ENCODE results near the gene HNRNPA2B1.

The HNRNPA2B1 gene

DNA sequence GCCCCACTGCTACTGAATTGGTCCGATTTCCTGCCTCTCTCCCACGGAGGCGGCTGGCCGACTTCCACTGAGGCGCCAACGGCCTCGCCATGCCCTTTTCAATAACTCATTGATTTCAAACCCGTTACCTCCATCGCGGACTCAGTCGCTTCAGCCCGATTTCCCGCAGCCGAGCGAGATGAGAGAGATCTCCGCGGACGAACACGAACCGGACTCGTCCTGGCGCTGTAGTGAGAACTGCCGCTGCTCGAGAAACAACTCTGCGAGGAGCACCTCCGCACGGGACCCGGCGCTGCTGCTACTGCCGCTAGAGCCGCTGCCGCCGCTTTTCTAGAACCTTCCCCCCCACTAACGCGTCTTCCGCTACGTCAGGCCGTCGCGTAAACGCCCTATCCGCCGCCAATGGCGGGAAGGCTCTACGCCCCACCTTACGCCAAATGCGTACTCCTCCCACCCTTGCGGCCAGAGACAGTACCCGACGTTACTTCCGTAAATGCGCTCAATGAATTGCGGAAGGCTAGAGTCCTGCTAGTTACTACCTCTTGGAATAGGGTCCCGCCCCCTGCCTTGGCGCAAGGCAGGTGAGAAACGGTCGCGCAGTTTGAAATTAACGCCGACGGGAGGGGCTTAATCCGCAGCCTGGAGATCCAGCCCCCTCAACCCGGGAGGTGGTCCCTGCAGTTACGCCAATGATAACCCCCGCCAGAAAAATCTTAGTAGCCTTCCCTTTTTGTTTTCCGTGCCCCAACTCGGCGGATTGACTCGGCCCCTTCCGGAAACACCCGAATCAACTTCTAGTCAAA, at the start of gene HNRNPA2B1:
TSS of gene HNRNPA2B1 (minus strand) at position 303 of the 803 bp plus-strand sequence. CDS start at position 134, 169 bp downstream.
- DNase-seq, result peak; percentile 97 to 98

DNA sequence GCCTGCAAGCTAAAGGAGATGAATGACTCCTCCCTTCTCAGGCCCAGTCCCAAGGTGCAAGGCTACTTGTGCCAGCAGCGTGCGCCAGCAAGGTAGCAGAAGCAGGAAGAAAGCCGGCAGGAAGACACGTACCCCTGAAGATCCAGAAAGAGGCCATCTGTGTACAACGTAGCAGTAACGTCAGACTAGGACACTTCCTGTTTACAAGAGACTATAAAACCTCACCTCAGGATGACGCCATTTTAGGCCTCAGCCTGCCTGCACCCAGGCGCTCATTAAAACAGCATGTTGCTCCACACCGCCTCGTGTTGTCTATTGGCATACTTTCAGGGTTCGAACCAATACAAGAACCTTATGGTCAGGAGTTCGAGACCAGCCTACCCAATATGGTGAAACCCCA, 49.7 kb upstream of the HNRNPA2B1 start:
- DNase-seq, result no peak

DNA sequence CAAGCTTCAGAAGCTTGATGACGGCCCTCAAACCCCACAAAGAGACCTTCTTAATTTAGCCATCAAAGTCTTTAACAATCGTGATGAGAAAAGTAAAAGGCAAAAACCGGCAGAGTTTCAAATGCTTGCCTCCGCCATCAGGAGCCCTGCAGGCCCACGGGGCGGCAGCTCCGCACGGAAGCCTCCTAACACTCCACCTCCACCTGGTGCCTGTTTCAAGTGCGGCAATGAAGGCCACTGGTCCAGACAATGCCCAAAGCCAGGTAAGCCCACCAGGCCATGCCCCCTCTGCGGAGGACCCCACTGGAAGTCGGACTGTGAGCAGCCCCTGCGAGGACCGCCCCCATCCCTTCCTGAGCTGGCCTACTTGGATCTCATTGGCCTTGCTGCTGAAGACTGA, 44.6 kb upstream of the HNRNPA2B1 start:
- DNase-seq, result no peak

DNA sequence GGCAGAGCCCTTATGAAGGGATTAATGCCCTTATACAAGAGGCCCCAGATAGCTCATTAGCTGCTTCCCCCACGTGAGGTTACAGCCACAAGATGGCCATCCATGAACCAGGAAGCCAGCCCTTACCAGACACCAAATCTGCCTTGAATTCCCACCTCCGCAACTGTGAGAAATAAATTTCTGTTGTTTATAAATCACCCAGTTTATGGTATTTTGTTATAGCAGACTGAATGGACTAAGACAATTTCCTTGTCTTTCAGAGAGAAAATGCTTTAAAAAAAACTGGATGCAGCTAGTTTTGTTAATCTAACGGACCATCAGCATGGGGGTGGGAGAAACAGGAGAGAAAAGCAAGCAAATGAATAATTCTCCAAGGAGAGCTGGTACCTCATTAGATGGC, 37.5 kb upstream of the HNRNPA2B1 start:
- no peak for DNase-seq

DNA sequence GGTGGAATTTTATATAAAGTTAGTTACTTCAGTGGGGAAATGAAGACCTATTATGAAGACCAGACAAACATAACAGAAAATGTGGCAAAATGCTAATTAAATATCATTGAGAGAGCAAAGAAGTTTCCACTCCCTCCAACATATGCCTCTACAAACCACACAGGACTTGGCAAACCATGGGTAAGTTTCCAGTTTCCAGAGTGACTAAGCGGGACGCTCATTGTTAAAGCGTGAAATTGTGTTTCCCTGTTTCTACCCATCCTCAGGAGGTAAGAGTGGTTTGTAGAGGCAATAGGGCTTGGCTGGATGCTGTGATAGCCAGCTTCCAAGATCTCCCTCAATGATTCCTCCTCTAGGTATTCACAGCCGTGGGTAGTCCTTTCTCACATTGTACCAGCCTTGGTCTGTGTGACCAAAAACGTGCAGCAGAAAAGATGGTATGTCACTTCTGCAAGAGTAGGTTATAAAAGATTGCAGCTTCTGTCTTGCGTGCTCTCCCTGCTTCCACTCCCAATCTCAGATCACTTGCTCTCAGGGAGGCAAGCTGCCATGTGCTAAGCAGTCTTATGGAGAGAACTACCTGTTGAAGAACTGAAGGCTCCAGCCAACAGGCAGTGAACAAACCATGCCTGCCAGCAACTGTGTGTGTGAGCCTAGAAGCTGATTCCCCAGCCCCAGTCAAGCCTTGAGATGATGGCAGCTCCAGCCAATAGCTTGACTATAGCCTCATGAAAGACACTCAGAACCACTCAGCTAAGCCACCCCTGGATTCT, 36.7 kb upstream of the HNRNPA2B1 start:
- no peak for DNase-seq

DNA sequence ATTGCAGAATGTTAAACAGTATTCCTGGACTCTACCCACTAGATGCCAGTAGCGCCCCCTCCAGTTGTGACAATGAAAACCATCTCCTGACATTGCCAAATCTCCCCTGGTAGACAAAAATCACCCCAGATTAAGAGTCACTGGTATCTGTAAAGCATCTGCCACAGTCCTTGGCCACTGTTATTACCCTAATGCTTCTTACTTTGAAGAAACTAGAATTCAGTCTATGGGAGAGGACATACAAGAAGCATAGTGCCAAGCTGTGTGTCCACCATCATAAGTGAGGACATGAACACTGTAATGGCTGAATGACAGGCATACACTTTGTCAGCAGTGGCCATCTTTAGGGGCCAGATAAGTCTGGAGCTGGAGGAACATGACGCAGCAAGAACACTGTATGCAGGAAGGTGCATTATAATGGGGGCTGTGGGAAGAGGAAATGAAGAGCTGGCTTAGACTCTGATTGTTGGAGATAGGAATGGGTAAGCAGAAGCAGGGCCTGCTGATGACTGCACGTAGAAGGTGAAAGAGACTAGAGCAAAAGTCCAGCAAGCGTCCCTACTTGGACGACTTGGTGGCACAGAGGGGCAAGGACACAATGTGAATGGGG, 33.5 kb upstream of the HNRNPA2B1 start:
- DNase-seq, result no peak

DNA sequence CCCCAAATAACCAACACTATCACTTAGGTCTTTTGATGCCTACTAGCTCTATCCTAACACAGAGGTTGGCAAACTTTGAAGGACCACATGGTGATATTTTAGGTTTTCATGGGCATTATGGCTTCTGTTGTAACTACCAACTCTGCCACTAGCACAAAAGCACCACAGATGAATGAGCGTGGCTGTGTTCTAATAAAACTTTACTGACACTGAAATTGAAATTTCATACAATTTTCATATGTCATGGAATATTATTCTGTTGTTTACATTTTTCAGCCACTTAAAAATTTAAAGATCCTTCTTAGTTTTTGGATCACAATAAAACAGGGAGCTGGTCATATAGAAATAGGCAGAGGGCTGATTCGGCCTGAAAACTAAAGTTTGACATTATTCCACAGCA, 27.4 kb upstream of the HNRNPA2B1 start:
- no peak for DNase-seq

DNA sequence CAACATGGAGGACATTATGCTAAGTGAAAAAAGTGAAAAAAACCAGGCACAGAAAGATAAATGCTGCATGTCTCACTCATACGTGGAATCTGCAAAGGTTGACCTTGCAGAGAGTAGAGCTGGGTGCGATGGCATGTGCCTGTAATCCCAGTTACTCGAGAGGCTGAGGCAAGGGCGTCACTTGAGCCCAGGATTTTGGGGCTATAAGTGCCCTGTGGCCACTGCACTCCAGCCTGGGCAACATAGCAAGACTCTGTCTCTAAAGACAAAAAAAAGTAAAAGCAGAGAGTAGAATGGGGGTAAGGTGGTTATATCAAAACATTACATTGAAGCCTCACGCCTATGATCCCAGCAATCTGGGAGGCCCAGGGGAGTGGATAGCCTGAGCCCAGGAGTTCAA, 23.8 kb upstream of the HNRNPA2B1 start:
- no peak for DNase-seq

DNA sequence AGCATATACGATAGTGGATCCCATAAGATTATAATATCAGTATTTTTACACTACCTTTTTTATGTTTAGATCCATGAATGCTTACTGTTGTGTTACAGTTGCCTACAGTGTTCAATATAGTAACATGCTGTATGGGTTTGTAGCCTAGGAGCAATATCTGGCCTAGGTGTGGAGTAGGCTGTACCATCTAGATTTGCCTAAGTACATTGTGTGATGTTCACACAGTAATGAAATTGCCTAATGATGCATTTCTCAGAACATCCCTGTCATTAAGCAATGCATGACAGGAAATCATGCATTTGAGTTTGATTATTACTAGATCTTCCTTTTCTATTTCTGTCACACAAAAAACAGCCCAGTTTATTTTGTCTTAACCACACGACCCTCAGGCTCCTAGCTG, 15.5 kb upstream of the HNRNPA2B1 start:
- no peak for DNase-seq

DNA sequence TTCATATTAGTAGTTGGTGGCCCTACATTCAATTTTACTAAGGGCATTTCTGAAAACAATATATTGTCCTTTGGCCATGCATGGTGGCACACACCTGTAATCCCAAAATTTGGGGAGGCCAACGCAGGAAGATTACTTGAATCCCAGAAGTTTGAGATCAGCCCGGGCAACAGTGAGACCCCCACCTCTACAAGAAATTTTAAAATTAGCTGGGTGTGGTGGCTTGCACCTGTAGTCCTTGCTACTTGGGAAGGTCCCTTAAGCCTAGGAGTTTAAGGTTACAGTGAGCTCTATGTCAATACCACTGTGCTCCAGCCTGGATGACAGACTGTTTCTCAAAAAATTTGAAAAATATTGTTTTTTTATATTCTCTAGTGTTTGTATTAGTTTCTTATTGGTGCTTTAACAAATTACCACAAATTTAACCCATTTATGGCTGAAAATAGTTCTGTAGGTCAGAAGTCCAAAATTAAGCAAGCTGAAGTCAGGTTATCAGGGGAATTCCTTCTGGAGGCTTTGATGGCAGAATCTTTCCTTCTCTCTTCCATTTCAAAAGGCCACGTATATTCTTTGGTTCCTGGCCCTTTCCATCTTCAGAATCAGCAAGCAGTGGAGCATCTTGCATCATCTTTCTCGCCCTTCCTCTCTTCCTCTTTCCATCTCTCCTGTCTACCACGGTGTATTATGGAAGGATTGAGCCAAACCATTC, 13.4 kb upstream of the HNRNPA2B1 start:
- no peak for DNase-seq

DNA sequence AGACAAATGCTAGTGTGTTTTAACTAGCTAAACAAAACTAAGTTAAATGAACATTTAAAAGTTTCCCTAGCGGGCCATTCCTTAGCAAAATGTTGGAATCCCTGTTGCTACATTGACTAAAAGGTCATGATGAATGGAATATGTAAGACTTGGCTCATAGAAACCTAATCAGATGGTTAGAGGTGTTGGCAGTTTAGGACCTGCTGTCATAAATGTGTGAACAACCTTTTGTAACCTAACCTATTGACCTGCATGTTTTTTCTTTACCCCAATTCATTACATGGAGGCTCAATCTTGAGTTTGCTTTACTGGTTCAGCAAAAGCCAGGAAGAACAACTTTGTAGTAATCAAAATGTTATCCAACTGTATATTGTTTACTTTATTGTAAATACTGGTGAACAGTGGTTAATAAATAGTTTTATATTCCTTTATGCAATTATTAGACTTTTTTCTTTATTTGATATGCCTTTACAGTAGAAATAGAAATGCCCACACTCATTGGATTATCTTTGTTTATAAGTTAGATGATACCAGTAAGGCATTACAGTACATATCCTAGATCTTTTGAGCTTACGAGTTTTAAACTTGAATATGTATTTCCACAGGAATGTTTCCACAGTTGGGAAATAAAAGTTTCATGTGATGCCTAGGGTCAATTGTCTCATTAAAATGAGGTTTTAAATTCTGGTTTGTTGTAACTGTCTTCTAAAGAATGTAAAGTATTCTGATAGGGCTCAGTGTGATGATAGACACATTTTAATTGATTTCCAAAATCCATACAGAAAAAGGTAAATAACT, 12.6 kb upstream of the HNRNPA2B1 start:
- no peak for DNase-seq

DNA sequence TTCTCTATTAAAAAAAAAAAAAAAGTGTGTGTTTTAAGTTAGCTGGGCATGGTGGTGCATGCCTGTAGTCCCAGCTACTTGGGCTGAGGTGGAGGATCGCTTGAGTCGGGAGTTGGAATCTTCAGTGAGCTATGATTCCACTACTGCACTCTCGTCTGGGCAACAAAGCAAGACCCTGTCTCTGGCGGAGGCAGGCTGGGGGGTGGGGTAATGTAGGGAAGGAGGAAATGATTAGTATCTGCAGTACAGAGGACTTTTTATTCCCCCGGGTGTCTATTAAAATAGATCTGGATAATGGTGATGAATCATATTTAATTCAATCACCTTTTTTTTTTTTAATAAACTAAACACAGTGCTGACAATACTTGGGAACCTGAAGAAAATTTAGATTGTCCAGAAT, 7.5 kb upstream of the HNRNPA2B1 start:
- no peak for DNase-seq

DNA sequence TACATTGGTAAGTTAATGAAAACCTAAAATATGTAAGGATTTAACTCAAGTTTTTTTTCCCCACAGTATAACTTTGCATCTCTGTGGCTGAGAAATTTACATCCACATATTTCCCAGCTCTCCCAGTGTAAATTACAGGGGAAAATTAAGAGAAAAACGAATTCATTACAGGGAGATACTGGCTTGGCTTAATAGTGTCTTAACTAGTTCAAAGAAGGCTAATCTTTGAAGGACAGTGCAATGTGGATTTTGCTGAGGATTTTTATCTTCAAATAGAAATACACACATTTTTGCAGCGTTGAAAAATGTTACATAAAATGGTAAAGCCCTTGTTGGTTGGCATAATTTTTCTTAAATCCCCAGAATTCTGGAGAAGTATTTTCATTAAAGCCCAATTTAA, 2.5 kb upstream of the HNRNPA2B1 start:
- no peak for DNase-seq

DNA sequence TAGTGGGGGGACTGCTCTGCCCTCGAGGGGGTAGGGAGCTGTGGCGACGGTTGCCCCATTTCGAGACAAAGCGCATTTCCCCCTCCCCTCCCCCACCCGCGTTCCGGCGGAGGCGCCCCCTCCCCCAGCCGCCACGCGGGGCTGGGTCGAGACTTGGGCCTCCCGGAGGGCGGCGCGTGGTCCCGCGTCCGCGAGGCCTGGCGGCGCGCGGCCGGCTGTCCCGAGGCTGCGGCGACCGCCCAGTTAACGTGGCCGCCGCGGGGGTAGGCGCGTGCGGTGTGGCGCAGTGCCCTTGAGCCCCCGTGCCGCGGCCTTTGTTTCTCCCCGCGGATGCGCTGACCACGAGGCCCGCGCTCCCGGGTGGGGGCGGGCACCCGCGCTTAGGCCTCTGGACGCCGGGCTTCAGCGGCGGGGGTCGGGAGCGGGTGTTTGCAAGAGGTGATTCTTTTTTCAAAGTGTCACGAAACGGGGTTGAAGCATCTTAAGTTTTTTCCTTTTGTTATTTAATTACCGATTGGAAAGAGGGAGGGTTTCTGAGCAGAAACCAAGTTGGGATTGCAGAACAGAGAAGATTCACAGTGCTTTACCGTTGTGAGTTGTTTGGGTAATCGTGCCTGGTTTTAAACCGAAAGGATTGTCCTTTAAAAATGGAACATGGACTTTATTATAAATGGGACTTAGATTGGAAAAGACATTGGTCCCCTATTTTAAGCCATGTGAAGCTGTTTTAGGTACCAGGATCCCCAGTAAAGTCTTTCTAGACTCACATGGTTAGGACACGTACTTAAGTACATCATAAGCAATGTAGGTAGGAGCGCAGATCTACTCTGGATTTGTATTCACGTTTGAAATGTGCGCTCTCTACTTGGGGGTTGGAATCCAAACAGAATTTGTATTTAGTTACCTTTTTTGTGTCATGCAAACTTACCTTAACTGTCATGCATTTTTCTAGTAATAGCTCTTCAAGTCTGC, 1.8 kb upstream of the HNRNPA2B1 start:
- DNase-seq, result no peak

DNA sequence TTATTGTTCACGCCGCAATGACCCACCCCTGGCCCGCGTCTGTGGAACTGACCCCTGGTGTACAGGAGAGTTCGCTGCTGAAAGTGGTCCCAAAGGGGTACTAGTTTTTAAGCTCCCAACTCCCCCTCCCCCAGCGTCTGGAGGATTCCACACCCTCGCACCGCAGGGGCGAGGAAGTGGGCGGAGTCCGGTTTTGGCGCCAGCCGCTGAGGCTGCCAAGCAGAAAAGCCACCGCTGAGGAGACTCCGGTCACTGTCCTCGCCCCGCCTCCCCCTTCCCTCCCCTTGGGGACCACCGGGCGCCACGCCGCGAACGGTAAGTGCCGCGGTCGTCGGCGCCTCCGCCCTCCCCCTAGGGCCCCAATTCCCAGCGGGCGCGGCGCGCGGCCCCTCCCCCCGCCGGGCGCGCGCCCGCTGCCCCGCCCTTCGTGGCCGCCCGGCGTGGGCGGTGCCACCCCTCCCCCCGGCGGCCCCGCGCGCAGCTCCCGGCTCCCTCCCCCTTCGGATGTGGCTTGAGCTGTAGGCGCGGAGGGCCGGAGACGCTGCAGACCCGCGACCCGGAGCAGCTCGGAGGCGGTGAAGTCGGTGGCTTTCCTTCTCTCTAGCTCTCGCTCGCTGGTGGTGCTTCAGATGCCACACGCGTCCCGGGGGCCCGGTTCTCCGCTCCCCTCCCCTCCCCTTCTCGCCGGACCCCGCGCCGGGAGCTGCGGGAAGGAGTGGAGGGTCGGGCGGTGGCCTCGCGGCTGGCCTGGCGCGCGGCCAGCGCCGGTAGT, 887 bp upstream of the HNRNPA2B1 start, which contains the start of gene CBX3:
TSS of gene CBX3 (plus strand) at position 499 of the 772 bp plus-strand sequence. CDS start 1,254 bp downstream, outside the sequence.
- peak; percentile 91 to 96 for DNase-seq

DNA sequence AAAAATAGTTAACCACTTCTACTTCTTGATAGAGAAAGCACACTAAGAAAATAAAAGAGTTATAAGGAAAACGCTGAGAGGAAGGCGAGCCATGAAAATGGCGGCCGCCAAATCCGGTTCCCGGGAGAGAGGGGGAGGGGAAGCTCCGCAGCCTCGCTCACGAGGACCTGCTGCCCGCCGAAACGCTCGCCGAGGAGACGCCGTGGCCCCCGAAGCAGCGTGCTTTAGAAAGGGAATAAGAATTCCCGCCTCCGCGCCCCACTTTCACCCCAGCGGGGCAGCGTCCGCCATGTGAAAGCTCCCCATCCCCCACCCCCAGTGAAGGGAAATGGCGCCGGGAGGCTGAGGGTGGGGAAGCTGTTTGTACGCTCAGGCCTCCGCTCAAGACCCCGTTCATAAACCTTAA, 505 bp downstream of the HNRNPA2B1 start:
- DNase-seq, result peak; percentile 32 to 79

DNA sequence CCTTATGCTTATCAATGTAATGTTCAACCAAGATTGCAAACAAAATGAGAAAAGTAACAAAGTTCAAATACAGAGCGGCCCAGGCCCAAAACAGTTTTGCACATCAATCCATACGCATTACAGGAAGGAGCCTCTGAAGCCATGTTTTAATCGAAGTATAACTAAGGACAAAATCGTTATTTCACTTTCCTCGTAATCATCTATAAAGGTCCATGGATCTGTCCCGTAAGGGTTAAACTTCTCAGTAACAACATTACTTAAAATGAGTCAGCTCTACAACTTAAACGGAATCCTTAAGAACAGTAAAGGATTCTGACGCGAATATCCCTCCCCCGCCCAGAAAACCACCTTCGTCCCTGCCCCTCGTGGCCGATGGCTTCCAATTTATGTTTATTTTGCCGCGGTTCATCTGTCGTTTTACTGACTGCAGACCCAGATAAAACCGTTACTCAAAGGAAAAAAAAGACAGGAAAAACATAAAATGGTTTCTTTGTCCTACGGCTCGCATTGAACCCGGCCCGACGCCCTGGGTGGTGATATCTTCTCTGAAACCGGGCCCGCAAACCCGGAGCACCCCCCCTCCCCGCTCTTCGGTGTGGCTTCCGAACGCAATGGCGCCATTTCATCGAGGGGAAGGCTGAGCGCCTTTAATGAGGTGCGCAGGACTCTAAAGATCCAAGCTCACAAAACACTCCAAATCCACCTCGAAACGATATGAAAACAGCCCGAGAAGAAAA, 1.1 kb downstream of the HNRNPA2B1 start:
- peak; percentile 16 to 79 for DNase-seq

DNA sequence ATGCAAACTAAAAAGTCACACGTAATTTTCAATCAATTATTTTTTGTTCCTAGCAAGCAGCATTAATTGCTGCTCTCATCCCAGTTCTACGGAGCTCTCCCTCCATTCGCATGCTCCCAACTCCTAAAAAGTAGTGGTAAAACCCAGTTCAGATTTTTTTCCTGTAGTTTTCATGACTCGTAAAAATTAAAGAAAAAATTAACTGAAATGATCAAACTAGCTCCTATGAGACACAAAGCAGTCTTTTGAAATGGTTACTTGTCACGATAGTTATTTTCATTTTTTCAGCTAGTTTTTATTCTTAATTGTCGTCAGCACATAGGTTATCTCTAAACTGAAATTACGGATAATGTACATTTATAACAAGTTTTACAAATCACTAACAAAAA, 1.8 kb downstream of the HNRNPA2B1 start:
- no peak for DNase-seq

DNA sequence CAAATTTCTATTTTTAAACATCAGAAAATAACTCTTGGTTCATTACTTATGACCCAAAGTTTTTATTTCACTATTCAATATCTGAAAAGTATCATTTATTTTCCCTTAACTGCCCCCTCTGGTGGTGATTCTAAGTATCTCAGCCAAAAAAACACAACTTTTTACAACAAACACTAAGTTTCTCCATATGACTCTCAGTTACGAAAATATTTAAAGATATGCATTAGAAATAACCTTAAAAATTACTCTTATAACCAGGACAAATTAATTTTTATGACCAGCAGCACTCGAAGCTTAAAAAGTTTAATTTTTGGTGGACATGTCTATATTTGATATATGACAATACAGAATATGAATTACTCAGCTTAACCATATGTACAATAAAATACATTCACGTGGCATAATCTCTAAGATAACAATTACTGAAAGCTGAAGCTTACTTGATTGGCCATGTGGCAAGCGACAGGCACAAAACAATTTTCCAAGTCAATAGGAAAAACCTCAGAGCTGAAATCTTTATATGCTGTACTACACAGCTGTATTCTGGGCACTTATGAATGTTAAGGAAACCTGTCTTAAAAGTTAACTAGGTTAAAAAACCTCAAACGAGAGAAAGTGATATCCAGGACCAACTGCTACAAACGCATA, 2.3 kb downstream of the HNRNPA2B1 start:
- DNase-seq, result no peak

Measured in NCI-H187 (cell line).